ENCODE data around the gene MPHOSPH6. TPM values are rescaled to one million over a fixed set of nuclear protein-coding genes. Genes with fewer than 3 reads are reported as not detected.

MPHOSPH6 gene
- total RNA-seq, 1 donor from 2014 or later: 31.6 TPM

DNA sequence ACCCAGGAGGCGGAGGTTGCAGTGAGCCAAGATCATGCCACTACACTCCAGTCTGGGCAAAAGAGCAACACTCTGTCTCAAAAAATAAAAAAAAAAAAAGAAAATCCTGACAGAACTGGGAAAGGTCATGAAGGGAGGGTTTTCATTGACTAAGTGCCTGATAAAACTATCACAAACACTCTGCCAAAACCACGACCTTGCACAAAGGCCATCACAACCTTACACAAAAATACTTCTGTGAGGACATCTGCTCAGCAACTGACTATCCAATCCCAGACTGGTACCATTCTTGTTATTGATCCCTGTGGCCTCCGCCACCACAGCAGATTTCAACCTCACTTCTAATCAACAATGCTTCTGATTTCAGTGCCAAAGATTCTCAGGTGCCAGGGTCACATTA, 40.1 kb downstream of the MPHOSPH6 start:
- POLR2A ChIA-PET: no interaction called here
- no peak for DNase-seq
- H3K36me3 Mint-ChIP-seq (ENCODE audit: low read depth): no peaks in the 10 kb centered on the region
- H3K4me1 Mint-ChIP-seq: no peaks in the 10 kb centered on the region
- intact Hi-C loops (cut with micrococcal nuclease): no loop called here
- peaks cover 2% of the 10 kb centered on the region for H3K9me3 Mint-ChIP-seq
- H3K27me3 Mint-ChIP-seq: peaks cover 3% of the 10 kb centered on the region
- CTCF ChIA-PET: no interaction called here
- TF ChIP-seq, protein P1, sequence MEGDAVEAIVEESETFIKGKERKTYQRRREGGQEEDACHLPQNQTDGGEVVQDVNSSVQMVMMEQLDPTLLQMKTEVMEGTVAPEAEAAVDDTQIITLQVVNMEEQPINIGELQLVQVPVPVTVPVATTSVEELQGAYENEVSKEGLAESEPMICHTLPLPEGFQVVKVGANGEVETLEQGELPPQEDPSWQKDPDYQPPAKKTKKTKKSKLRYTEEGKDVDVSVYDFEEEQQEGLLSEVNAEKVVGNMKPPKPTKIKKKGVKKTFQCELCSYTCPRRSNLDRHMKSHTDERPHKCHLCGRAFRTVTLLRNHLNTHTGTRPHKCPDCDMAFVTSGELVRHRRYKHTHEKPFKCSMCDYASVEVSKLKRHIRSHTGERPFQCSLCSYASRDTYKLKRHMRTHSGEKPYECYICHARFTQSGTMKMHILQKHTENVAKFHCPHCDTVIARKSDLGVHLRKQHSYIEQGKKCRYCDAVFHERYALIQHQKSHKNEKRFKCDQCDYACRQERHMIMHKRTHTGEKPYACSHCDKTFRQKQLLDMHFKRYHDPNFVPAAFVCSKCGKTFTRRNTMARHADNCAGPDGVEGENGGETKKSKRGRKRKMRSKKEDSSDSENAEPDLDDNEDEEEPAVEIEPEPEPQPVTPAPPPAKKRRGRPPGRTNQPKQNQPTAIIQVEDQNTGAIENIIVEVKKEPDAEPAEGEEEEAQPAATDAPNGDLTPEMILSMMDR (IDR thresholded peaks at IDR 0.05): no peak
- H3K27ac Mint-ChIP-seq: no peak overlapping the region
- no peak overlapping the region for H3K4me3 Mint-ChIP-seq
- no peak for ATAC-seq (ENCODE audit: low read depth)

DNA sequence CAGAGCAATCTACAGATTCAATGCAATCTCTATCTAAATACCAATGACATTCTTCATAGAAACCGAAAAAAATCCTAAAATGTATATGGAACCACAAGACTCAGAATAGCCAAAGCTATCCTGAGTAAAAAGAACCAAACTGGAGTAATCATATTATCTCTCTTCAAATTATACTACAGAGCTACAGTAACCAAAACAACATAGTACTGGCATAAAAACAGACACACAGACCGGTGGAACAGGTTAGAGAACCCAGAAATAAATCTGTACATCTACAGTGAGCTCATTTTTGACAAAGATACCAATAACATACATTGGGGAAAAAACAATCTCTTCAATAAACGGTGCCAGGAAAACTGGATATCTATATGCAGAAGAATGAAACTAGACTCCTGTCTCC, 45.4 kb downstream of the MPHOSPH6 start:
- intact Hi-C loops (cut with micrococcal nuclease): no loop called here
- TF ChIP-seq, protein P1 (IDR thresholded peaks at IDR 0.05): no peak
- ChIA-PET CTCF (no interaction called here), POLR2A (no interaction called here)
- peaks cover 6% of the 10 kb centered on the region for H3K27me3 Mint-ChIP-seq
- no peaks in the 10 kb centered on the region for H3K4me1 Mint-ChIP-seq
- ATAC-seq (ENCODE audit: low read depth) (no peak), DNase-seq (no peak)
- no peaks in the 10 kb centered on the region for H3K36me3 Mint-ChIP-seq (ENCODE audit: low read depth)
- H3K9me3 Mint-ChIP-seq: peaks cover 2% of the 10 kb centered on the region
- H3K27ac Mint-ChIP-seq: no peak overlapping the region
- no peak overlapping the region for H3K4me3 Mint-ChIP-seq

DNA sequence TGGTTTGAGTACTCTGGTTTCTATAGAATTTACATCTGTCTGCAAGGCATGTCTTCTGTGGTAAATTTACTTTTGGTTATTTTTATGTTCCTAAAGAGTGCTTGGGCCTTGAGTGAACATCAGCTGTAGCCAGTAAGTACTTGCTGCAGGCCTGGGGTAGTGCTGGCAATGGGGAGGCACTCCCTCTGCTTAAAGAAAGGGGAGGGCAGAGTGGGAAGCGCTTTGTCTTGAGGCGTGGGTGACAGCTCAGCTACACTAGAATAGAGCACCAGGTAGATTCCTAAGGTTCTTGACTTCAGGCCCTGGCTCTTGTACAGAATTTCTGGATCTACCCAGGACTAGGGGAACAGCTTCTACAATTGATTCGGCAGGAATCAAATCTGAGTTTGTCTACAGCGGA, 50.6 kb downstream of the MPHOSPH6 start:
- TF ChIP-seq, protein P1 (IDR thresholded peaks at IDR 0.05): no peak
- ATAC-seq (ENCODE audit: low read depth): no peak
- Mint-ChIP-seq H3K27ac (no peak overlapping the region), H3K4me3 (no peak overlapping the region), H3K9me3 (no peaks in the 10 kb centered on the region), H3K36me3 (ENCODE audit: low read depth) (no peaks in the 10 kb centered on the region), H3K4me1 (no peaks in the 10 kb centered on the region), H3K27me3 (peaks cover 2% of the 10 kb centered on the region)
- DNase-seq: no peak
- intact Hi-C loops (cut with micrococcal nuclease): no loop called here
- ChIA-PET POLR2A (no interaction called here), CTCF (no interaction called here)

DNA sequence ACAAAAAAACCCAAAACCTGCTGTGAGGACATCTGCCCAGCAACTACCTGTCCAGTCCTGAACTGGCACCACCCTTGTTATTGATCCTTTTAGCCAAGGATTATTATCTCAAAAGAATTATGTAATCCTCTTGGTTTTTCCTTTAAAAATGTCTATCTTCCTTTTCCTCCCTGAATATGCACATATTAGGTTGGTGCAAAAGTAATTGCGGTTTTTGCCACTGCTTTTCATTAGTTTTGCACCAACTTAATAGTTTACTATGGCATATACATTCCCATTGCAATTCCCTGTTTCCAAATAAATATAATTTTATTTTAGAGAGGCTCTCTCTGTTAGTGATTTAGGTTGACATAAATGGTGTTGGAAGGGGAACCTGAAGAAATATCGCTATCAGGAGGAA, 51.3 kb downstream of the MPHOSPH6 start:
- POLR2A ChIA-PET: no interaction called here
- Mint-ChIP-seq H3K9me3 (no peaks in the 10 kb centered on the region), H3K36me3 (ENCODE audit: low read depth) (no peaks in the 10 kb centered on the region)

DNA sequence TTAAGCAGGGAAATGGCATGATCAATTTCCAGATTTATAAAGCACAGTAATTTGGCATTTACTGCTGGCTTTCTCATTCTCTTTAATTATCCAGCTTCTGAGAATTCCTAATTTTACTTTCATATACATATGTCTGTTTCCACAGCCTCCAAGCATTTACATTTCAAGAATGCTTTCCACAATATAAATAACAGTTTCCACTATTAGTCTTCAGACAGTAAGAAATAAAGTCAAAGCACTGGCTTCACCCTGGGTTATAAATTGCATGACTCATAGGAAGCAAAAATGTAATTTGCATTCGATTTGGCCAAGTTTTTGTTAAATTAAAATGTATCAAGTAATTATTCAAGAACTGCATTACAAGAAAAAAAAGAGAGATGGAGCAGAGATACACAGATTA, 53.5 kb downstream of the MPHOSPH6 start:
- POLR2A ChIA-PET: no interaction called here
- H3K4me3 Mint-ChIP-seq: no peak overlapping the region
- CTCF ChIA-PET: no interaction called here
- DNase-seq (no peak), ATAC-seq (ENCODE audit: low read depth) (no peak)
- H3K4me1 Mint-ChIP-seq: no peaks in the 10 kb centered on the region
- H3K27ac Mint-ChIP-seq: no peak overlapping the region
- no peaks in the 10 kb centered on the region for H3K9me3 Mint-ChIP-seq
- intact Hi-C loops (cut with micrococcal nuclease): no loop called here
- peaks cover 2% of the 10 kb centered on the region for H3K27me3 Mint-ChIP-seq
- TF ChIP-seq, protein P1 (IDR thresholded peaks at IDR 0.05): no peak
- H3K36me3 Mint-ChIP-seq (ENCODE audit: low read depth): no peaks in the 10 kb centered on the region

More for the DNA sequence above, 51.3 kb downstream of the MPHOSPH6 start:
- DNase-seq (no peak), ATAC-seq (ENCODE audit: low read depth) (no peak)
- TF ChIP-seq, protein P1 (IDR thresholded peaks at IDR 0.05): no peak
- Mint-ChIP-seq H3K27ac (no peak overlapping the region), H3K4me1 (no peaks in the 10 kb centered on the region), H3K4me3 (no peak overlapping the region), H3K27me3 (peaks cover 2% of the 10 kb centered on the region)
- CTCF ChIA-PET: no interaction called here
- intact Hi-C loops (cut with micrococcal nuclease): no loop called here

All from activated B cell treated with CpG ODN at 0.5 μM for 24 hours (primary cell).